GM21367 (cell line): ENCODE results near the gene COL6A1.

Experiments used
- ATAC-seq: cut with Tn5 transposase; IDR thresholded peaks from one replicate; pipeline ENCODE4 v1.9.1; 2021; ENCODE audit not compliant: unreplicated experiment

The COL6A1 gene

DNA sequence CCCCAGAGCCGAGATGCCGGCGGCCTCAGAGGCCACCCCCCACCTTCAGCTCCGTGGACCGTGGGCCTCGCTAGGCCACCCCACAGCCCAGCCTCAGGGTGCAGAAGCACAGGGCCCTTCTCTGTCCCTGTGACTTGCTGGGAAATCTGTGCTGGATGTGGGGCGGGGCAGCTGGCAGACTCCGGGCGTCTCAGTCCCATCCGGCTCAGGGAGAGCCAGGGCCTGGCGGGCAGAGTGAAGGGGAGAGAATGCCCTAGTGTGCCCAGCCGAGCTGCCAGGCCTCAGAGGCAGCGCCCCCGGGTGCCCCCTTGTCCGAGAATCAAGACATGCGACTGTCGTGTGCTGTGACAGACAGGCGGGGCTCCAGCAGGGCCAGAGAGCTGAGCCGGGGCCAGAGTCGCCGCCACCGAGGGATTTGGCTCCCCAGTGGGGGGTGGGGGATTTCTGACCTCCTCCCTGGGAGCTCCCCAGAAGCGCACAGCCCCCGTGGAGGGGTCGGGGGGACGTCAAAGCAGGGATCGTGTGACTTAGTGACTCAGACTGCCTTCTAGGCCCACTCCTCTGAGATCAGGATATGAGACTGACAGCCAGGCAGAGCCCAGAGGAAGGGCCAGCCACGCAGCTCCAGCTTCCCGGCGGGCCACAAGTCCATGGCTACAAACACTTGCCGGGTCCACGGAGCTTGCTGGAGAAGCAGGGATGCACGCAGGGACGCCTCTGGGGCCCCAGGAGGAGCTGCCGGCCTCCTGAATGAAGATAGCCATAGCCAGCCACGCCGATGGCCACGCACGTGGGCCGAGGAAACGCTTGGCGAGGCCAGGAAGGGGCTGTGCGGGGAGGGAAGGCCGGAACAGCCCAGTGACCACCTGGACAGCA, 11.9 kb downstream of the COL6A1 start:
- ATAC-seq = no peak

DNA sequence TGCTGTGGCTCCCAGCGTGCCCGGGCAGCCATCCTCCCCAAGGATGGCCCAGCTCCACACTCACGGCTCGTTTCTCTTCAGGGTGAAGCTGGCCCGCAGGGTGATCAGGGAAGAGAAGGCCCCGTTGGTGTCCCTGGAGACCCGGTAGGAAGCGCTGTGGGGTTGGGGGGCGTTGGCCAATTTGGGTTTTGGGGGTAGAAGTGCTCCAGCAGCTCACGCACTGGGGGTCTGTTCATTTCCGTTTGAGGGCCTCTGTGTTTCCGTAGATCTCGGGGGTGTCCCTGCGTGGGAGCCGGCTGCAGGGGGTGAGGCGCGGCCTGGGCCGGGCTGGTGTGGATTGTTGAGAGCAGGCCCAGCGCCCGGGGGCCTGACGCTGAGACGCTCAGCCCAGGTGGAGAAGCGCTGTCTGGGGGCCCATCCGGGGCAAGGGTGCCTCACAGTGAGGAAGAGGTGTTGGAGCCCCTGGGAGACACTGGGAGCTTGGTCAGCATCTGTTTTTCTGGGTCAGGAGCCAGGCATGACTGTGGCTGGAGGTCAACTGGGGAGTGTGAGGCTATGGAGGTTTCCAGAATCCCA, 12.6 kb downstream of the COL6A1 start:
- no peak for ATAC-seq

DNA sequence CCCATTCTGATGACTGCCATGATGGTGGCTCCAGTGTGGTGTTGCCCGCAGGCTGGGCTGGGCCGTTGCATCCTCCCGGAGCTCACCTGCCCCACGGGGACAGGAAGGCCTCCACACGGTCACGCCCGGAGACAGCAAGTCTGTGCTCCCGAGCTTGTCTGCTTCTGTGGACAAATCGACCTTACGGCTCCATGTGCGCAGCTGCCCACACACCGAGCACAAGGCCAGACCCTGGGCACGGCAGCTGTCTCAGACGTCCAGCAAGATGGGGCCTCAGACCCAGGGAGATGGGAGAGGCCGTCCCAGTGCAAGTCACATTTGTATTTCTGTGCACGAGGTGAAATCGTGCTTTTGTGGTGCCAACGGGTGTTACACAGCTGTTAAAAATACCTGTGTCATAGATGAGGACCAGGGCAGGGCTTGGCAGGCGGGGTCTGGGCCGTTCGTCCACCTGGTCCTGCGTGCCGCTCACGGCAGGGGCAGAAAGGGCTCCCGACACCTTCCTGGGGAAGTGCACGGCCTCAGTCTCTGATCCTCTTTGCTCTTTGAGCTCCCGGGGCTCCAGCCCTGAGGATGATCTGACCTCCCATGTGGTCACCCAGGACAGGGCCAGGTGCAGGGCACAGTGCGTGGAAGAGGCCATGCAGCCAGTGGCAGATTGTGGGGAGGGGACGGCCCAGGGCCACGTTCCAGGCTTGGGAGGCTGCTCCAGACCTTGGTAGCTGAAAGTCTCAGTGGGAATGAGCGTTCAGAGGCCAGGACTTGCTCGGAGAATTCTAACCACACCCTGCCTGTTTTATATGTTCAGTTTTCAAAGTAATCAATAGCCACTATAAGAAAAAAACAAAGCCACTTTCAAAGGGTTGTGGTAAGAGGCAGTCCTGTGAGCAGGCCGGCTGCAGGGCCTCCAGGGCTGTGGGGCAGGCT, 13.5 kb downstream of the COL6A1 start:
- ATAC-seq = no peak

GRCh38 chr21:45995686-45996179, 14.2 kb downstream of the COL6A1 start:
- ATAC-seq = no peak

- no peak for ATAC-seq
Observed at GRCh38 chr21:45996311-45997204, 15.0 kb downstream of the COL6A1 start.

- no peak for ATAC-seq
Observed at GRCh38 chr21:45997205-45997494, 15.6 kb downstream of the COL6A1 start.

GRCh38 chr21:45997495-45998275, 16.1 kb downstream of the COL6A1 start:
- no peak for ATAC-seq

DNA sequence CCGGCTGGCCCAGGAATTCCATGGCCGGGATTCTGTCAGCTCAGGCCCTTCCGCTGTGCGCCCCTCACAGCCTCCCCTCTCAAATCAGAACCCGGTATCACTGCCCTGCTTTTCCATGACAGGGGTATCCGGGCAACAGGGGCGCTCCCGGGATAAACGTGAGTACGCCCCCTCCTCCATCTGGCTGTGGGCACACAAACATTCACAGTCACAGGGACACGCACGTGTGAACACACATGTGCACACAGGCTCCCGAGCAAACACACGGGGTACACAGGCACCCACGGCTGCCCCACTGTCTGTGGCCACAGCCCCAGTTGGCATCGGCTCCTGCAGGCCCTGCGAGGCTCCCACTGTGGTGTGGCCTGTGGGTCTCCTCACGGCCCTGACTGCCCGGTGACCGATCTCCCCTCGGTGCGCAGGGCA, 16.7 kb downstream of the COL6A1 start:
- no peak for ATAC-seq

GRCh38 chr21:45998871-45999580, 17.5 kb downstream of the COL6A1 start:
- ATAC-seq = no peak

DNA sequence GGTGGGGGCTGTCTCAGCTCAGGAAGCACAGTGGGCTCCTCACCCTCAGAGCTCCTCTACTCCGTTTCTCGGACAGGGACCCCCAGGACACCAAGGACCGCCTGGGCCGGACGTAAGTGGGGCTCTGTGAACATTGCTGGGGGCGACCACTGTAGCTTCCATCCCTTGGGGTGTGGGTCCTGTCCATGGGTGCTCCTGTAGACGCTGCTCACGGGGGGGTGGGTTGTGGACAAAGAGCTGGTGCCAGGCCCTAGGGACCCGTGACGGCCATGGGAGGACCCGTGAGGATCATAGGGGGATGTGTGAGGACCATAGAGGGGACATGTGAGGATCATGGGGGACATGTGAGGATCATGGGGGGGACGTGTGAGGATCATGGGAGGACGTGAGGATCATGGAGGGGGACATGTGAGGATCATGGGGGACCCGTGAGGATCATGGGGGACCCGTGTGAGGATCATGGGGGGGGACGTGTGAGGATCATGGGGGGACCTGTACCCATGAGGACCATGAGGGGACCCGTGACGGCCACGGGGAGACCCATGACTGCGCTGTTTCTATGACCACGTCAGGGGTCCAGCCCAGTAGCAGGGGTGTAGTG, 18.1 kb downstream of the COL6A1 start:
- ATAC-seq = no peak

GRCh38 chr21:46000182-46000730, 18.7 kb downstream of the COL6A1 start:
- ATAC-seq = no peak

DNA sequence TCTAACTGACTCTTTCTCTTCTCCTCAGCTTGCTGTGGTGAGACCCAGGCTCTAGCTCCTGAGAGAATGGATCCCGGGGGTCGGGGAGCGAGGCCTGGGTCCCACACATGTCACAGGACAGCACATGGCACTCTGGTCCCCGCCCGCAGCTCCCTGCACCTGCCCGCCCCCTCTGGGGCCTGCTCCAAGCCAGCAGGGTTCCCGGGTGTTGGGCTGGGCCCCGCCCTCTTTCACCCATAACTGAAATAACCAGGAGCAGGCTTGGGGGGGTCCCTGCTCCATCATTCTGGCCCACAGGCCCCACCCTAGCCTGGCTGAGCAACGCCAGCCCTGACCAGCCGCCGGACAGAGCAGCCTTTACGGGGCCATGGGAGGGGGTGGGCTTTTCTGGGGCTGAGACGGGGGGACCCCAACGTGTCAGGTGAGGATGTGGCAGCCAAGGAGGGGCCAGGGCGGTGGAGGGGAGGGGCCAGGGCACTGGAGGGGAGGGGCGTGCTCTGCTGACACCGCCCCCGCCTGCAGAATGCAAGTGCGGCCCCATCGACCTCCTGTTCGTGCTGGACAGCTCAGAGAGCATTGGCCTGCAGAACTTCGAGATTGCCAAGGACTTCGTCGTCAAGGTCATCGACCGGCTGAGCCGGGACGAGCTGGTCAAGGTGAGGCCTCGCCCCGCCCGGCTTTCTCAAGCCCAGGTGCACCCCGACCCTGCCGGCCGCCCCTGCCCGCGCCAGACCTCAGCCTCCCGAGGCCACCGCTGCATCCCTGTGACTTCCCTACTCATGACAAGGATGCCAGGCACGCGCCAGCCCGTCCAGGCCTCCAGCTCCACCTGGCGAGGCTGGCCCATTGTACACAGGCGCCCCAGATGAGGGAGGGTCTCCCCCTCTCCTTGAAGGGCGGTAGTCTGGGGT, 19.4 kb downstream of the COL6A1 start:
- ATAC-seq = no peak

- ATAC-seq = no peak
Observed at GRCh38 chr21:46001821-46002681, 20.5 kb downstream of the COL6A1 start.

DNA sequence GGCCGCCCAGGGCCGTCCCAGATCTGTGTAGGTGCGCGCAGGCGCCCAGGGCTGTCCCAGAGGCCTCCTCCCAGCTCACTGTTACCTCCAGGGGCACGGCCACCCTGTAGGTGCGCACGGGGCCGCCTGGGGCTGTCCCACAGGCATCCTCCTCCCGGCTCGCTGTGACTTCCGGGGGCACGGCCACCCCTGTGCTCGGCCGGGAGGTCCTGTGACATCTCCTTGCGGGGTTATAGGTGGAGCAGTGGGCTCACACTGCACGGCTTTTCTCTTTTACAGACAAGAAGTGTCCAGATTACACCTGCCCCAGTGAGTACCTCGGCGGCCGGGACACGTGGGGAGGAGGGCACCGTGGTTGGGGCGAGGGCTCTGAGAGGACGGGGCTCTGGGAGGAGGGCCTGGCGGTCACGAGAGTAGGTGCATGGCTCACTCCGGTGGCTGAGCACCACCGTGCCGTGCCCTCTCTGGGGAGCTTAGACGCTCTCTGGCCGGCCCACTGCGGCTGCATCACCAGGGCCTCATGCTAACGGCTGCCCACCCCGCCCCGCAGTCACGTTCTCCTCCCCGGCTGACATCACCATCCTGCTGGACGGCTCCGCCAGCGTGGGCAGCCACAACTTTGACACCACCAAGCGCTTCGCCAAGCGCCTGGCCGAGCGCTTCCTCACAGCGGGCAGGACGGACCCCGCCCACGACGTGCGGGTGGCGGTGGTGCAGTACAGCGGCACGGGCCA, 21.4 kb downstream of the COL6A1 start:
- ATAC-seq = no peak

DNA sequence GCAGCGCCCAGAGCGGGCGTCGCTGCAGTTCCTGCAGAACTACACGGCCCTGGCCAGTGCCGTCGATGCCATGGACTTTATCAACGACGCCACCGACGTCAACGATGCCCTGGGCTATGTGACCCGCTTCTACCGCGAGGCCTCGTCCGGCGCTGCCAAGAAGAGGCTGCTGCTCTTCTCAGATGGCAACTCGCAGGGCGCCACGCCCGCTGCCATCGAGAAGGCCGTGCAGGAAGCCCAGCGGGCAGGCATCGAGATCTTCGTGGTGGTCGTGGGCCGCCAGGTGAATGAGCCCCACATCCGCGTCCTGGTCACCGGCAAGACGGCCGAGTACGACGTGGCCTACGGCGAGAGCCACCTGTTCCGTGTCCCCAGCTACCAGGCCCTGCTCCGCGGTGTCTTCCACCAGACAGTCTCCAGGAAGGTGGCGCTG, 22.0 kb downstream of the COL6A1 start:
- no peak for ATAC-seq
